Retinal pigment epithelial cell (primary cell): Measurements from ENCODE around the gene ZACN.

Experiments used
- DNase-seq: peaks from one replicate; pipeline ENCODE4 v3.0.0-alpha.2; 2010; ENCODE audit warnings: low read depth
- H3K4me3 ChIP-seq: 2 replicates; pipeline ENCODE4 v1.5.1; 2011; ENCODE audit warnings: mild to moderate bottlenecking, low read length, control low read depth, moderate library complexity
- TF ChIP-seq, protein P1 (sequence below): conservative IDR thresholded peaks from 2 replicates; pipeline ENCODE4 v1.5.1; 2011; ENCODE audit warnings: low read depth, low read length, control low read depth, inconsistent platforms

Gene ZACN

DNA sequence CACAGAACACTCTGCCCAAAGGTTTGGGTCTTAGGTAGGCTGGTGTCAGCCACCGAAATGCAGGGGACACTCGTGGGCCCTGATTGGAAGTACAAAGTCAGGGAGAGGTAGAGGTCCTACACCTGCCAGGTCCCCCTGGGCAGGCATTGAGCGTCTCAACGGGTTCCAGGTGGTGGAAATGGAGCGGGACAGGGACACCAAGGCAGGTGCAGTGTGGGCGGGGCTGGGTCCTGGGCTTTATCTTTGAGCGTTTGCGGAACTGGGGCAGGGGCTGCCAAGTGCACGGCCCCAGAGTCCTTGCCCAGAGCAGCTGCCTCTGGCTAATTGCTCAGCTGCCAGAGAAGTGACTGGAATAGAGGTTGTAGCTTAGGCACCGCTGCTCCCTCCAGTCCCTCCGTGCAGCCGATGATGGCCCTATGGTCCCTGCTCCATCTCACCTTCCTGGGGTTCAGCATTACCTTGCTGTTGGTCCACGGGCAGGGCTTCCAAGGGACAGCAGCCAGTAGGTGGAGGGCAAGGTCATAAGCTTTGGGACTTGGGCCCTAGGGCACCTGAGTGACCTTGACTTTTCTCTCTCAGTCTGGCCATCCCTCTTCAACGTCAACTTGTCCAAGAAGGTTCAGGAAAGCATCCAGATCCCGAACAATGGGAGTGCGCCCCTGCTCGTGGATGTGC lies at the start of gene ZACN:
Gene ZACN (plus strand): TSS at position 323 of the 675 bp plus-strand sequence. CDS start 83 bp downstream, at position 406.
- TF ChIP-seq, protein P1, sequence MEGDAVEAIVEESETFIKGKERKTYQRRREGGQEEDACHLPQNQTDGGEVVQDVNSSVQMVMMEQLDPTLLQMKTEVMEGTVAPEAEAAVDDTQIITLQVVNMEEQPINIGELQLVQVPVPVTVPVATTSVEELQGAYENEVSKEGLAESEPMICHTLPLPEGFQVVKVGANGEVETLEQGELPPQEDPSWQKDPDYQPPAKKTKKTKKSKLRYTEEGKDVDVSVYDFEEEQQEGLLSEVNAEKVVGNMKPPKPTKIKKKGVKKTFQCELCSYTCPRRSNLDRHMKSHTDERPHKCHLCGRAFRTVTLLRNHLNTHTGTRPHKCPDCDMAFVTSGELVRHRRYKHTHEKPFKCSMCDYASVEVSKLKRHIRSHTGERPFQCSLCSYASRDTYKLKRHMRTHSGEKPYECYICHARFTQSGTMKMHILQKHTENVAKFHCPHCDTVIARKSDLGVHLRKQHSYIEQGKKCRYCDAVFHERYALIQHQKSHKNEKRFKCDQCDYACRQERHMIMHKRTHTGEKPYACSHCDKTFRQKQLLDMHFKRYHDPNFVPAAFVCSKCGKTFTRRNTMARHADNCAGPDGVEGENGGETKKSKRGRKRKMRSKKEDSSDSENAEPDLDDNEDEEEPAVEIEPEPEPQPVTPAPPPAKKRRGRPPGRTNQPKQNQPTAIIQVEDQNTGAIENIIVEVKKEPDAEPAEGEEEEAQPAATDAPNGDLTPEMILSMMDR: no peak
- DNase-seq: no peak

DNA sequence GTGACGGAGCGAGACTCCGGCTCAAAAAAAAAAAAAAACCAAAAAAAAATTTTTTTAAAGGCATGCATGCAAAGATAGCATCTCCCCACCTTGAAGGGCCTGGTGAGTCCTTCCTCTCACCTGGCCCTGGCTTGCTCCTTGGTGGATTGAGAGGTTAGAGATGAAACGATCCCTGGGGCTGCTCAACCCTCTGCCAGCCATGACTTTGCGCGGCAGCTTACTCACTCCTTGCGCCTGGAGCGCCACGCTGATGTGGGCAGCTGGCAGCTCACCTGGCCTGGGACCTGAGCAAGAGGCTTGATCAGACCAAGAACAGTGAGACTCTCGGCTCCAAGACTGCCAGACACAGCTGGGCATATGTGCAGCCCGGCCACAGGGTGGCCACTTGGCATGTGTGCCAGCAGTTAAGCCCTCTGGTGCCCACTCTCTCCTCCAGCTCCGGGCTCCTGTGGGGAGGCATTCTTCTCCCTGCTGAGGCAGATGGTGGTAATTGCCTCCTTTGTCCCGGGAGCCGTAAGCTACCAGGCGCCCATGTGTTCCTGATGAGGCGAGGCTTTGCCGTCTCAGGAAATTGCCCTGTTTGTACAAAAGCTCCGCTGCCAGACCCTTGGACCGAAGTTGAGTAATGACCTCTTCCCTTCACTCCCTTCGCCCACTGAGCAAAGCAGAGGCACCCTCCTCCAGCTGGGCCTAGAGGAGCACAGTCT lies 46.8 kb upstream of the ZACN start:
- TF ChIP-seq, protein P1: peak; percentile 20
- no peak for DNase-seq
- H3K4me3 ChIP-seq: no peak overlapping the region

More for the DNA sequence above, at the start of gene ZACN:
- H3K4me3 ChIP-seq: no peak within 1 kb of the TSS

- TF ChIP-seq, protein P1: no peak
- H3K4me3 ChIP-seq: no peak overlapping the region
- DNase-seq: no peak
Measured at GRCh38 chr17:76032780-76033108, 46.2 kb upstream of the ZACN start.

GRCh38 chr17:76033139-76033538 lies 45.8 kb upstream of the ZACN start:
- no peak overlapping the region for H3K4me3 ChIP-seq
- TF ChIP-seq, protein P1: no peak
- DNase-seq: no peak

DNA sequence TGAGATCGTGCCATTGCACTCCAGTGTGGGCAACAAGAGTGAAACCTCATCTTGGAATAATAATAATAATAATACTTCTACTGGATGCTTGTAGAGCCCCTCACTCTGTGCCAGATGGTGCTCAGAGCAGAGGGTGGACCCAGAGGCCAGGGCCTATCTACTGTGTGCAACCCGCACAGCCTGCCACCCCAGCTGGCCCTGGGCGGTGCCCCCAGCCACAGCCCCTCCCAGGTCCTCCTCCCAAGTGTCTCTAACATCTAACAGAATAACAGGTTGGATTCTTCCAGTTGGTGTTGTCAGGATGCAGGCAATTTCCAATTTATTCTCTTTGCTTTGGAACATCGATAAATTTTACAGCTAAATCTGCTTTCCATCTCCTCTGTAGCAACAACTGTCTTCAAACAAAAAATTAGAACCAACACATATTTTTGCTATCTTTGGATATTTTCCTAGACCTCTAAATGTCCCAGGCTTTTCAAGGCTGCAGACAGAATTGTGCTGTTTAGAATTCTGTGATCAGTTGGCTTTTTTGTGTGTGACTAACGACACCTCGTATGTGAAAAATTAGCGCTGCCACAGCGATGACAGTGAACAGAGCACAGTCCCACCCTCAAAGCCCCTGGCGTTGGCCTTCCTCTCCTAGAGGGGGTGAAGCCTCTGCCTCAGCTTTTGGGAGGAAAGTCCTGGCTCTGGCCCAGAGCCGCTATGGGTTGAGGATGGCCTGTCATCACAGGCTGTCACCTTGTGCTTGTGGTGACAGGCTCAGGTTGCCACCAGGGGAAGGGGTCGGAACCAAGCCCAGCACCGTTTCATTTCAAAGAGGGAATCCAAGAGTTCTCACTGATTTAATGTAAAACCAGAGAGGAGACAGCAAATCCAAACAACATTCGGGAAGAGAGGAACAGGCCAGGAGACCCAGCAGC lies 44.3 kb upstream of the ZACN start:
- H3K4me3 ChIP-seq: no peak overlapping the region
- no peak for DNase-seq
- TF ChIP-seq, protein P1: no peak

DNA sequence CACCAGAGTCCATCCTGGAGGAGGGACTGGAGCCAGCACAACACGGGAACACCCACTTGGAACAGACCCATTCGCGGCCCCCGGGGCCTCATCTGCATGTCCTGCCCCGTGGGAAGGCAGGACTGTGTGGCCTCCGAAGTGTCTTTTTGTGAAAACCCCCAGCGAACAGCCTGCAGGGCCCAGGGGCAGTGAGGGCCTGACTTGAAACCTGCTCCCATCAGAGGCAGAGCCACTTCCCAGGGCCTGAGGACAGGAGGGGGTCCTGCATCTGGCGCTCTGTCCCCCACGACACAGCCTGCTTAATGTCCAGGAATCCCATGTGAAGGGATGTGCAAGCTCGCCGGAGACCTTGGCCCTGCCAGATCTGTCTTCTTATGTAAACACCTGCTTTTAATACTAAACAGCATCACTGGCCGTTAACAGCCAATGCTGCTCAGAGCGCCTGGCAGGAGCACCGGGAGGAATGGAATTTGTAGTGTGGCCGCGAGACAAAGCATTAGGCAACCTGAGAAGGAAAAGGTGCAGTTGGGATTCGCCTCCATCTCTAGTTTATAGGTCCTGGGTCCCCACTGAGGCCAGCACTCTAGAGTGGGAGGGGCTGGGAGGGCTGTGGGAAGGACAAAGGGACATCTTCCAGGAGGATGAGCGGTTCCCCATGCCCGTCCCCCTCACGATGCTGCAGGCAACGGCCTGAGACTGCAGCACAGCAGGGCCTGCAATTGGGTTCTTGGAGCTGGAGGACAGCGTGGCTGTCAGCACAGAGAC lies 42.3 kb upstream of the ZACN start:
- no peak for DNase-seq
- no peak overlapping the region for H3K4me3 ChIP-seq
- TF ChIP-seq, protein P1: no peak
